Limb (tissue), 2 donors: ENCODE data around the gene MRPS10.

Experiments
- DNase-seq, 2 donors: peaks; one replicate each; pipeline ENCODE4 v3.0.0-alpha.2; 2016; ENCODE audit errors: extremely low spot score in 2 of 2

The MRPS10 gene

DNA sequence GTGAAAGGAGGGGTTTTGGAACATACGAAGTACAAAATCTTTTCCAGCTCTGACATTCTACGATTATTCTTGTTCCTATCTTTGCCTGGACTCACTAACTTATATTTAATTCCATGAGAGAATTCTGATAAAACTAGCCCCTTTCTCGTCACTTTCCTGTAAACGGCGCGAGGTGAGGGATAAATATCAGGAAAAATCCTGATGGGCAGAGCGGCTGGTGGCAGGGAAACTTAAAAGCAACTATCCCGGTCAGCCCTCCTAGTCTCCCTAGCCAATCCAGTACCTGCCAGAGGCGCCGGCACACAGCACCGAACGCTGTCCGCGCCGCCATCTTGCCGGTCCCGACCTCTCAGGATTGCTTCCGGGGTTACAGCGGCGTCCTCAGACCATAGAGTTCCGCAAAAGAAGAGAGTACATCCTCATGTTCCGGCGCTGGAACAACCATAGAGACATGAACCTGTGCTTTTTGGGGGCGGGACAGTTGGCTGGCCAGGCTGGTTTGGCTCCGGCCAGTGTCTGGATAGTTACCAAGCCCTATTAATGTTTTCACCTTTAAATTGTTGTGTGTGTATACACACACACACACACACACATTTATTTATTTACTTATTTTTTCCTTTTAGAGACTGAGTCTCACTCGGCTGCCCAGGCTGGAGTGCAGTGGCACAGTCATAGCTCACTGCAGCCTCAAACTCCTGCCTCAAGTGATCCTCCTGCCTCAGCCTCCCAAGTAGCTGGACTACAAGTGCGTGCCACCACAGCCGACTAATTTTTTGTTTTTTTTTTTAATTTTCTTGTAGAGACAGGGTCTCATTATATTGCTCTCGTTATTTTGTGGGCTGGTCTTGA, at the start of gene MRPS10:
Gene MRPS10, minus strand, starts transcription at position 343 of the 849 bp plus-strand sequence. Its CDS starts 12 bp downstream, at position 331.
- peak; percentile 93 to 96 for DNase-seq

DNA sequence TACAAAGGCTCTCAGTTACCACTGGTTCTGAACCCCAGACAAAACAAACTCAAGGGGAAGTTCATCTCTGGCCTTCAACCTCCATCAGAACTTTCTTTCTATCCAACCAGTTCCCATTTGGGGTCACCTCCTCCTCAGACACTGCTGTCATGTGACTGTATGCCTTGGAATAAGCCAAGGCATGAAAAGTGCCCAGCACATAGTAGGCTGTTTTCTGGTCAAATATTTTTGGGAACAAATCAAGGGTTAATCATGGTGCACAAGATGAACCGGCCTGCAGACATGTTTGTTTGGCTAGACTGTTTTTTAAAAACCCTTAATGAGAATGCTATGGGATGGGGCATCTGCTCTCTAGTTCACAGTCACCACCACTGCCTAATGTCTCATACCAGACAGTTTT, 48.9 kb upstream of the MRPS10 start:
- DNase-seq = no peak

DNA sequence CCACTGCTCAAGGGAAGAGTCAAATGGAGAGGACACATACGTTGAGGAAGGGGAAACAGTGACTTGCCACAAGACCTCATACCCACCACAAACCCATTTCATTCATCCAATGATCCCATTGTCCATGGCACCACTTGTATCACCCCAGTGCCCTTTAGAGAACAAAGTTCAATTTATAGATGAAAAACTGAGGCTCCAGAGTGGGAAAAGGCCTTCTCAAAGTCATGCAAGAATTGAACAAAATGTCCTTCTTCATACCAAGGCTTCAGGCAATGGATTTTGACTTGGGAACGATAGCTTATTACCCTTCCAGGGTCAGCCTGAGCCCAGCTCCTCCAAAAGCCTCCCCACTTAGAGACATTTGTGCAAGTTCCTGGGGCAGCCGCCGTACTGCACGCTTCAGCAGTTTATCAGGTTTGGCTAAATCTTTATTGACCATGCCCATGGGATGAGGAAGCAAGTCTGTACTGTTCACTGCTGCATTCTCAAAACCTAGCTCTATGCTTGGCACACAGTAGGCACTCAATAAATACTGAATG, 47.3 kb upstream of the MRPS10 start:
- no peak for DNase-seq

DNA sequence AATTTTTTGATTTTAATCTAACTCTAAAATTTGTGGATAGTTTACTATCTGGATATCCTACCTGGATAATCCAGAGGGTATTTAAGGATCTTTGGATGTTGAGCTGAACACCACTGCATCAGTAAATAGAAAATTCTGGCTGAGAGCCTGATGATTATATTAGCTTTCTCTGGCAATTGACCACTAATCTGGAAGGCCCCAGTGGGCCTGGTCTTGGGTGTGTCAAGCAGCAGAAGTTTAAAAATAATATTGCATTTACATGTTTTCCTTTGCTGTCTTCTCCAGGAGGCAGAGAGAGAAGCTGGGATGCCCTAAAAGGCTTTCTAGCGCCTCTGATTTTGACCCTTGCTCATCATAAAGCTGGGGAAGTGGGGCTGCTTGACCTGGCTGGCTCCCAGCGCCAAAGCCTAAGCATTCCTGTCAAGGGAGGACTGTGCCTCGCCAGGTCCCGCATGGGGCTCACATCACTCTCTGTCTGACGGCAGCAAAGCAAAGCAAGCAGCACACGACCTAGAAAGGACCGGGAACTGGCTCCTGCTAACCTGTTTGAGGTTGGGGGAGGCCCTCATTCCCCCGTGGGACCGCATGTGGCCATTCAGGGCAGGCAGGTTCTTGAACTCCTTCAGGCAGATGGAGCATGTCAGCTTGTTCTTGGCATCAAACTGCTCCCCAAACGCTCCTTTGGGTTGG, 46.6 kb upstream of the MRPS10 start:
- no peak for DNase-seq

DNA sequence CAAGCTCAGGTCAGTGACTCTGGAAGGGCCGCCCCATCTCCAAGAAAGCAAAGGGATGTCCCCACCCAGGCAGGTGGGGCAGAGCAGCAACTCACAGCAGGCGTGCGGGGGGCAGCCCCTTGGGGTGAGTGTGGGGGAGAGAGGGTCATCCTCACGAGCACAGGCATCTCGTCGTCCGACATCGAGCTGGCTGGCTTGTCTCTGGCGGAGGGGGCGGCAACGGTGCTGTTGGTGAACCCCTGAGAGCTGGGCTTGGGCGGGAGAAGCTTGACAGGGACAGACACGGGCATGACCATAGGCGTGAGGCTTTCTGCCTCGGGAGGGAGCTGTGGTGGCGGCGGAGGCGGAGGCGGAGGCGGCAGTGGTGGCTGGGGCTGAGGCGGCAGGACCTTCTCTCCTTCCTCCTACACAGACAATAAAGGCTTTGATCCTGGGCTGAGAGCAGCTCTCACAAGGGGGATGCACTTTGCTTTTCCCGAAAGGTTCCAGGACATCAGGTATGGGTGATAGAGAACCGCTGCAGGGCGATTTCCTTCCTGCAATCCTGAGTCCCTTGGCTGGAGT, 45.6 kb upstream of the MRPS10 start:
- no peak for DNase-seq

DNA sequence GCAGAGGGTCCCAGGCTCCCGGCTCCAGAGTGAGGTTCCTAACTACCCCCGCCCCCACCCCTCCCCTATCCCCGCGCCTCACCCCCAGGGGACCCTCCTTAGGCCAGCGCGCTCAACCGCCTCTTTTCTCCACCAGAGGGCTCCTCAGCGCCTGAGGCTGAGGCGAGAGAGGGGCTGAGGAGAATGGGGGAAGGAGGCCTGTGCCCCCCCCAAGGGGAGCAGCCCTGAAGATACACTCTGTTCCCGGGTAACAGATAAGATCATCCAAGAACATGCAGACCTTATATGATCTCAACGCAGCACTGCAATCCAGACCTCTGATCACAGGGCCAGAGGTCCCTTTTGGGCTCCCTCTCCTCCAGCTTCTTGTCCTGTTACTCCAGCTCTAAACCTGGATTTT, 43.3 kb upstream of the MRPS10 start:
- peak in 1 of 2 donors; percentile 51 for DNase-seq

DNA sequence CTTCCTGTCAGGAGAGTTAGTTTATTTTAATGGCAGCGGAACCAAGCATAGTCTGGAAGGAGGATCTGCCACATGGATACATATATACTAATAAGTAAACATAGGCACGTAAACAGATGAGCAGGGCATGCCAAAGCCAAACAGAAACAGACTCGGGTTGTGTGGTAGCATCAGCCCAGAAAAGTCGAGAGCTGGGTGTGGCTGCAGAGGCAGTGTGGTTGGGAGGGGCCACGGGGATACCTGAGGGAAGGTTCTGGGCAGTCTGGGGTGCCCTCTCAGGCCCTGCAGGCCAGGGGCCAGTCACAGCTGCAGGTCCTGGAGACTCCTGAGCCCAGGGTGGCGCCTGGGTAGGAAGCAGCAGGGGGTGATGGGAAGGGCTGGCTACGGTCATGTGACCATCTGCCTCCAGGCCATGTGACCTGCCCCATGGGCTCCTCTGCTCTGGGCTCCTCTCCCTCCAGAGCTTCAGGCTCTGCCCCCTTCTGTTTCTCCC, 42.8 kb upstream of the MRPS10 start:
- DNase-seq = no peak

DNA sequence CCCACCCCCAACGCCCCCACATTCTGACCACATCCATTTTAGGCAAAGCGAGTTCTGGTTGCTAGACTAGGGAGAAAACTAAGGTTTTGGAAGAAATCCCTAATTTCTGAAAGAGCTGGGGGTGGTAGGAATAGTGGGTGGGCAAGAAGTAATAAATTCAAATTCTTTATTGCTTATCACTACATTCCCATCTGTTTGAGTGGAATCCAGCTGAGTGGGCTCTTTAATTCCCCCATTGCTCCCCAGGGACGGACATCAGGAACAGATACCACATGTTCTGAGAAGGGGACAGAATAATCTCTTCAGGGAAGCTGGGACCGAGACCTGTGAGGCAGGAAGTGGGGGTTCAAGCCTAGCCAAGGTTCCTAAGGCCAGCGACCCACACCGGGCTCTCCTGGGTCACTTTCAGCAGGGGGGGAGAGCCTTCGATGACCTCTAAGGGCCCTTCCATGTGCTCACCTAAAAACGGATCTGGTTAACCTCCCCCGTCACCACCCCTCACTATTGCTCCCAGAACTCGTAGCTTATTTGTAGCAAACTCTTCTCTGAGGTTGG, 42.3 kb upstream of the MRPS10 start:
- DNase-seq = no peak

DNA sequence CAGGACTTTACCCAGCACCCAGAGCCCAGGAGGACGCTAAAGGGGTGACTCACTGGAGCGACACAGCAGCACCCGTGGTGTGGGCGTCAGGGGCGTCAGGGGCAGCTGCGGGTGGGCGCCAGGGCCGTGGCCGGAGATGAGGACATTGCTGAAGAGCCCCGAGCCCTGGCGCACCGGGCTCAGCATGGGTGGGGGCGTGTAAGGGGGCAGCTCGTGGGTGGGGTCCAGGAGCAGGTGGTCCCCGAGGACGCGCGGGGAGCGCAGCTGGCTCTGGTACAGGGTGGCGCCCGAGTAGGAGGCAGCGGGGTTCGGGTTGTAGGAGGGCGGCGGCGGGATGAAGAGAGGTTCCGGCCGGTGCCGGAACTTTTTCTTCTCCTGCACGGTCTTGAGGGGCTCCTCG, 41.6 kb upstream of the MRPS10 start:
- DNase-seq = no peak

DNA sequence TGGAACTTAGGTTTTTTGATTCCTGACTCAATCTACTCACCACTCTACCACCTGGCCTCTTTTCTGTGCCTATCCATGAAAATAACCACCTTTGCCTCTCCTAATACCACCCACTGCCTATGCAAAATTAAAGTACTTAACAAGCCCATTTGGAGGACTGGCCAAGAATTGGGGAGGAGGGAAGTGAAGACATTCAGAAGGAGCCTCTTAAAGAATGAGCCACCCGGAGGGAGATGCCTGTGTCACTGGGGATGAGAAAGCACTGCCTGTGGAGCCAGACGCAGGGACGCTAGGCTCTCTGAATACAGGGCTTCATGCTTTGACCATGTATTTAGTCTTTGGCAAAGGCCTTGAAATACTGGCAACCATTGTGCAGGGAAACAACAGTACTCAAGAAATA, 40.0 kb upstream of the MRPS10 start:
- no peak for DNase-seq

DNA sequence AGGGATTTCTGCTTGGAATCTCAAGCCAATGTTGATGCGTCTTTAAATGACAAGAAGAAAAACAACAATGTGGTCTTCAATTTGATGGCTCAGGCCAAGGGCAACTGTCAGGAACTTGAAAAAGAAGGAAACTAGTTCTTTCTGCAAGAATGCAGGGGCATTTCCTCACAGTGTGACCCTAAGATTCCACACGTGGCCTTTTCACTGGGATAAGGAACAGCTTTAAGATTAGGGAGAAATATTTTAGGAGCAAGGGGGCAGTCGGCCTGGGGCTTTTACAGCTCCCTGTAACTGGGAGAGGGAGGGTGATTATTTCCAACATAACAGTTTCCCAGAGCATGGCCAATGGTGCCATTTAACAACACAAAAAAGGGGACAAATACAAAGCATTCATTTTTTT, 39.4 kb upstream of the MRPS10 start:
- DNase-seq = no peak

DNA sequence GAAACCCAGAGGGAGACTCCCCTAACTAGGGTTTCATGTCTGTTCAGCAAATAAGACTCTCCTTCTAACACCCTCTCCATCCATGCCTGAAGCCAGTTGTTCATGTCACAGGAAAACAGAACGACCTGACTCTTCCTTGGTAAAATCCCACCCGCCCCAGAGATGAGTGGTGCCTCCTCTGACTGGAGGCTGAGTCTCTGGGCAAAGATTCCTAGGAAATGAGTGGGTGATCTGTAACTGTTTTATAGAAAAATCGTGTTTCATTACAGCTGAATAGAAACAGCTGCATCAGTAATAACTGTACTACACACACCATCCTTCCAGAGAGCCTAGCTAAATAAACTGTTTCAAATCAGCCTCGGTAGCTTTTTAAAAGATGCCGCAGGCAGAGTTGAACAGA, 37.4 kb upstream of the MRPS10 start:
- no peak for DNase-seq

DNA sequence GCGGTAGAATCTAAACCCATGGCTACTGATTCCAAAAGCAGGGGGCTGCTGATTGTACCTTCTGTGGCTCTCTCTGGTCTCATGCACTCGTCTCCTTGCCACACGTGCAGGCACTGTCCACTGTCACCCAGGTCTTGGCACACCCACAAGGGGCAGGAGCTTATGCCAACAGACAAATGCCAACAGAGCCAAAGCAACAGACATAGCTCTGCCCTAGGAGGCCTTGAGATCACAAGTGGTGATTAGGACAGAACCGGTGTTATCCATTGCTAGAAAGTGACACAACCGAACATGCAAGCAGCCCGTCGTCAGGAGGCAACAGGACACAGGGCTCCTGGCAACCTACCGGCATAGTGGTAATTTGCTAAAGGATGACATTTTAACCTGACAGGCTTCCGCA, 36.8 kb upstream of the MRPS10 start:
- no peak for DNase-seq

DNA sequence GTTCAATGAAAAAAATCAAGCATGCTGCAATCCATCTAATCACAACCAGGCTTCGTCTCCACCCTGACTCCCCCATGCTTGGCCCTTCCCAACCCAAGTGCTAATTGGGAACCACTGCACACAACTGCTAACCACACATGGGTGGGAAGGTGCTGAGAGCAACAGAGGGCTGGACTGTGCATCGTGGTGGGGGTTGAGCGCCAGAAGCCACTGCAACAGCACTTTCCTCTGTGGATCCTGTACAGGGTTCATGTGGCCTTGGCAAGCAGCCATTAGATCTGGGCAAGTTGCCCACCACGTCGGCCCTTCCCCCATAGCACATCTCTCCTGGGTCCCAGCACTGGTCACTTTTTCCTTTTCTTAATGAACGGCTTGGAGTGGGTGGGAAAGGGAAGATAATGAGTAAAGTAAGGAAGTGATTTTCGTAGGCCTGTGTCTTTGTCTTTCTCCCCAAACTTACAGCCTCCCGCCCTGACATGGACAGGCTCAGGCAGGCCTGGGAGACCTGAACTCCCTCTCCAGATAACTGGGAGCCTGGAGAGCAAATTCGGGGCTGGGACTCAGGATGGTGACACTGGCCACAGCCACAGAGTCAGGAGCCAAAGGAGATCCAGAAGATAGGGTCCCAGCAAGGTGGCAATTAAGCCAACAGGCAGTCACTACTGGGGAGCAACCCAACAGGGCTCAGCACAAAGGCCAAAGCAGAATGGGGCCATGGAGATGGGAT, 34.4 kb upstream of the MRPS10 start:
- DNase-seq = peak; percentile 50 to 81

DNA sequence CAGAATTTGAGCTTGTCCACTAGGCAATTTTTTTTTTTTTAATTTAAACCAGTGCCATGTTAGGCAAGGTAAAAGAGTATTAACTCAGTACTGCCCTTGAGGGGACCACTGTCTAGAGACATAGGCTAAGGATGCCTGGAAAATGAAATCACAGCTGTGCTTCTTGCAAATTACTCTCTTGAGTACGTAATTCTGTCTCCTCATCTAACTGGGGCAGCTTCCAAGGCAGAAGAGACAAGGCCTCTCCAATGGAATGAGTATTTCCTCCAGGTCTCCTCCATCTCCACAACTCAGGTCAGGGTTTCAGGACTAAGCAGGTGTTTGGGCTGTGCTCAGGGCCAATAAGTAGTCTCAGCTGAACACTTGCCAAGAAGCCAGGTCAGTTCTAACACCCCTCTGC, 33.8 kb upstream of the MRPS10 start:
- peak in 1 of 2 donors; percentile 13 for DNase-seq

DNA sequence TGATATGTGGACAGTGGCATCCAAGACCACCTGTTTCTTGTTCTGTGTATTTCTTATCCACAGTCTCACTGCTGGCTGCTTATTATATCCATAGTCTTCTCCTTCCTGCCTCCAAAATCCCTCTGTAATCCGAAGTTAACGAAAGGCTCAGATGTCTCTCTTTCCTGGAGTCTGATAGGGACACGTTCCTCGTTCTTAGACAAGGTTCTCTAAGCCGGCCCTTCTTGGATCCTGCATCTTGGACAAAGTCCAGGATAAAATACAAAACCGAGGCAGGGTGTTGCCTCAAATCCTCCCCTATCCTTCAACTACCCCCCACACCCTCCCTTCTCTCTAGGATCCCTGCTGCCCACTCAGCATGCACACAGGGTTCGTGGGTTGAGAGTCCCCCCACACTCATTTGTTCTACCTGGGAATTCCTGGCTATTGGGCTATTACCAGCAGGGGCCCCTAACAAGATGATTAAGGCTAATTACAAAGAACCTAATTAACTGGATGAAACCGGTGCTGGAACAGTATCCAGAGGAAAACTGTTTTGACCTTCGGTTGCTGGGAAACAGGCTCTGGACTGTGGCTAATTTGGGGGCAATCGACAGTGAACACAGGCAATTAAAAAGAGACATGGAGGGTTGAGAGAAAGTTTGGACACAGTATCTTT, 32.7 kb upstream of the MRPS10 start:
- DNase-seq = no peak

DNA sequence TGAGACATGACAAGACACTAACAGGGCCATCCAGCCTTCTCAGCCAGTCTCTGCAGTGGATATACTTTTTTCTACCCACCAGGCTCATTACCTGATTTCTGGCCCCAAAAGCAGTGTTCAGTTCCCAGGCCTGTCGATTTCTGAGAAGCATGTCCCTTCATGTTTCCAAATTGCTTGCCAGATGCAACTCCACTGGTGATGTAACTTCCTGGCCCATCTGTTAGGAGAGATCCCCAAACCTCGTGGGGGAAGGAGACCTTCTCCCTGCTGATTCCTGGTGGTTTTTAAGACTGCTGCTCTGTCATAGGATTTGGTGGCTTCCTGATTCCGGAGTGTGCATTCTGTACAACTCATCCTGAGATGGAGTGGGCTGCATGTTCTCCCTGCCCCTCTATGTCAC, 31.6 kb upstream of the MRPS10 start:
- DNase-seq = no peak

DNA sequence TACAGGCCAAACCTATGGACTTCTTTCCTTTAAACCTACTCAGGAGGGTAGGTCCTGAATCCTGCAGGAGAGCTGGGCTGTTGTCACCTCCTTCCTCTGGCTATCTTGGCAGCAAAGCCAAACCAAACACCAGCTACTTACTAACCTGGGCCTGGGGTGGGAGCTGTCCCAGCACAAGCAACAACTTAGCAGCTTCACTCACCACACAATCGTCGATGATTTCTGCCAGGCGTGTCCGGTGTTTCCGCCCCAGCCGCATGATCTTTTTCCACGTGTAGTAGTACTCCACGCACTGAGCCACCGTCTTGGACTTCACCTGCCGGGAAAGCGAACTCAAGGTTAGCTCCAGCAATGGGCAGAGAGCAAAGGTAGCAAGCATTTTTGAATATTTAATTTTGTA, 25.4 kb upstream of the MRPS10 start:
- DNase-seq = no peak

DNA sequence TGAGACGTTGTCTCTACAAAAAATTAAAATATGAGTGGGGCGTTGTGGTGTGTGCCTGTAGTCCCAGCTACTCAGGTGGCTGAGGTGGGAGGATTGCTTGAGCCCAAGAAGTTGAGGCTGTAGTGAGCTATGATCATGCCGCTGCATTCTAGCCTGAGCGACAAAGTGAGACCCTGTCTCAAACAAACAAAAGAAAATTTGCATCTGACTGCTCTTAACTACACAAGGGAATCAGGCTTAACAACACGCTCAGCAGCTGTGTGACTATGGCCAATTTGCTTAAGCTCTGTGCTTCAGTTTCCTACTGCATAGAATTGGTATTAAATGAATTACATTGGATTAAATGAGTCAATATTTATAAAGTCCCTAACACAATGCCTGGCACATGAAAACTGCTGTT, 24.3 kb upstream of the MRPS10 start:
- no peak for DNase-seq

DNA sequence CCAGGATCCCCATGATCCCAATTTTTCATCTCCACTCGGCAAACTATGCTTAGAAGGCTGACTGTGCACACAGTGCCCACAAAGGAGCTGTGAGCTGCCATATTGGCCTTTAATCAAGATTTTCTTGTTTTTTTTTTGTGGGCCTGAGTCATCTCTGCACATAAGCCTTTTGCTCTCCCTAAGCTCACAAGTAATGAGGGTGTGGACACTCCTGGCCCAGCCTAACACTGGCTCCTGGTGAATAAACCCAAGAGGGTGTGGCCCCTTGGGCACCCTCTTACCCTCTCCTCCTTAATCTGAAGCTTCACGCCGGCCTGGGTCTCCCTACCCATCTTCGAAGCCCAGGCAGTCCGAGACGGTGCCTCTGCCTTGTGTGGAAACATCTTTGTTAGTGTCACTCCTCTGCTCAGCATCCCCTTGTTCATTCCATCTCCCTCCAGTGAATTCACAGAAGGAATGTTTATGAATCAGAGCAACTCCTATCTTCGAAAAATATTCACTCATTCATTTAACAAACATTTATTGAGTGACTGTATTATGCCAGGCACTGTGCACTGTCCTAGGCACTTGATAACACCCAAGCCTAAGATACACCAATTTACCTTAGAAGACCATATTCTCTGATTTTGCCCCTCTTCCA, 22.2 kb upstream of the MRPS10 start:
- no peak for DNase-seq
